ENCODE data around the gene UBE2E2. TPM values are rescaled to one million over a fixed set of nuclear protein-coding genes. Genes with fewer than 3 reads are reported as not detected.

Gene UBE2E2
- total RNA-seq, 1 donor from 2014 or later, result 55.8 TPM

GRCh38 chr3:23202203-23202920 lies 765 bp upstream of the UBE2E2 start:
- no peaks in the 10 kb centered on the region for H3K36me3 Mint-ChIP-seq
- peak overlapping the region; percentile 85 for H3K4me3 Mint-ChIP-seq
- no peak for TF ChIP-seq CTCF (conservative IDR thresholded peaks at IDR 0.05)
- peaks cover 16% of the 10 kb centered on the region for H3K4me1 Mint-ChIP-seq (ENCODE audit: unreplicated experiment)
- no peaks in the 10 kb centered on the region for H3K9me3 Mint-ChIP-seq
- H3K27ac Mint-ChIP-seq, result peak overlapping the region; percentile 71
- no peak for DNase-seq (ENCODE audit: extremely low spot score, unreplicated experiment)
- H3K27me3 Mint-ChIP-seq, result peaks cover 29% of the 10 kb centered on the region

GRCh38 chr3:23203708-23204330 lies 692 bp downstream of the UBE2E2 start:
- Mint-ChIP-seq H3K4me1 (ENCODE audit: unreplicated experiment) (peaks cover 17% of the 10 kb centered on the region), H3K36me3 (no peaks in the 10 kb centered on the region)

GRCh38 chr3:23206366-23206765 lies 3.2 kb downstream of the UBE2E2 start:
- peak overlapping the region; percentile 64 for H3K4me3 Mint-ChIP-seq
- DNase-seq (ENCODE audit: extremely low spot score, unreplicated experiment), result no peak
- H3K36me3 Mint-ChIP-seq, result peaks cover 15% of the 10 kb centered on the region
- TF ChIP-seq CTCF (conservative IDR thresholded peaks at IDR 0.05), result no peak
- no peaks in the 10 kb centered on the region for H3K9me3 Mint-ChIP-seq
- H3K4me1 Mint-ChIP-seq (ENCODE audit: unreplicated experiment), result peaks cover 14% of the 10 kb centered on the region
- H3K27me3 Mint-ChIP-seq, result peaks cover 8% of the 10 kb centered on the region
- no peak overlapping the region for H3K27ac Mint-ChIP-seq

More at GRCh38 chr3:23203708-23204330, 692 bp downstream of the UBE2E2 start:
- peak overlapping the region; percentile 96 for H3K4me3 Mint-ChIP-seq
- H3K27me3 Mint-ChIP-seq, result peaks cover 27% of the 10 kb centered on the region
- TF ChIP-seq CTCF (conservative IDR thresholded peaks at IDR 0.05), result no peak
- no peaks in the 10 kb centered on the region for H3K9me3 Mint-ChIP-seq
- peak overlapping the region; percentile 85 for H3K27ac Mint-ChIP-seq
- DNase-seq (ENCODE audit: extremely low spot score, unreplicated experiment), result no peak

- Mint-ChIP-seq H3K9me3 (no peaks in the 10 kb centered on the region), H3K36me3 (peaks cover 15% of the 10 kb centered on the region), H3K4me1 (ENCODE audit: unreplicated experiment) (peaks cover 10% of the 10 kb centered on the region), H3K27me3 (no peaks in the 10 kb centered on the region), H3K4me3 (no peak overlapping the region), H3K27ac (no peak overlapping the region)
- no peak for DNase-seq (ENCODE audit: extremely low spot score, unreplicated experiment)
- no peak for TF ChIP-seq CTCF (conservative IDR thresholded peaks at IDR 0.05)
Measured at GRCh38 chr3:23209103-23209502, 6.0 kb downstream of the UBE2E2 start.

- no peak overlapping the region for H3K27ac Mint-ChIP-seq
Measured at GRCh38 chr3:23209747-23210487, 6.8 kb downstream of the UBE2E2 start.

More at GRCh38 chr3:23209747-23210487, 6.8 kb downstream of the UBE2E2 start:
- no peaks in the 10 kb centered on the region for H3K27me3 Mint-ChIP-seq
- H3K9me3 Mint-ChIP-seq, result no peaks in the 10 kb centered on the region
- no peak for DNase-seq (ENCODE audit: extremely low spot score, unreplicated experiment)
- no peak for TF ChIP-seq CTCF (conservative IDR thresholded peaks at IDR 0.05)
- H3K4me3 Mint-ChIP-seq, result no peak overlapping the region
- H3K36me3 Mint-ChIP-seq, result peaks cover 15% of the 10 kb centered on the region
- H3K4me1 Mint-ChIP-seq (ENCODE audit: unreplicated experiment), result peaks cover 10% of the 10 kb centered on the region
